Lung (tissue), 12 donors: ENCODE data around the gene TRIM17. TPM values are rescaled to one million over a fixed set of nuclear protein-coding genes. Genes with fewer than 3 reads are reported as not detected.

ENCODE experiments used
- ATAC-seq: fragments of 200-7000 bp; cut with Tn5 transposase; one replicate; pipeline ENCODE4 v1.9.1; 2020; ENCODE audit warnings: moderate number of reproducible peaks; ENCODE audit not compliant: insufficient read depth, low FRiP score
- DNase-seq, 3 donors: peaks; one replicate each; pipeline ENCODE4 v3.0.0-alpha.2; 2013 to 2017
- H3K27ac ChIP-seq, 2 donors: one replicate each; pipeline ENCODE4 v1.5.1; 2013; ENCODE audit warnings: mild to moderate bottlenecking in 2 of 2, moderate library complexity in 2 of 2, control low read depth in 1 of 2, inconsistent platforms in 1 of 2, low read depth in 1 of 2, low read length in 1 of 2
- H3K27me3 ChIP-seq, 3 donors: one replicate each; pipeline ENCODE4 v1.5.1; 2013; ENCODE audit warnings: low read length in 2 of 3; ENCODE audit not compliant: control insufficient read depth in 3 of 3, insufficient read depth in 3 of 3
- H3K36me3 ChIP-seq, 4 donors: one replicate each; pipeline ENCODE4 v1.5.1; 2013; ENCODE audit warnings: low read length in 4 of 4, mild to moderate bottlenecking in 1 of 4, moderate library complexity in 1 of 4; ENCODE audit not compliant: control insufficient read depth in 4 of 4, insufficient read depth in 4 of 4
- H3K4me1 ChIP-seq, 5 donors: one replicate each; pipeline ENCODE4 v1.5.1; 2013; ENCODE audit warnings: low read length in 5 of 5, mild to moderate bottlenecking in 2 of 5, moderate library complexity in 1 of 5; ENCODE audit not compliant: control insufficient read depth in 5 of 5, insufficient read depth in 5 of 5
- H3K4me3 ChIP-seq: one replicate; pipeline ENCODE4 v1.5.1; 2013; ENCODE audit warnings: mild to moderate bottlenecking, control low read depth, moderate library complexity
- H3K9ac ChIP-seq, 2 donors: one replicate each; pipeline ENCODE4 v1.5.1; 2013; ENCODE audit warnings: low read length in 2 of 2, control low read depth in 1 of 2; ENCODE audit not compliant: insufficient read depth in 1 of 2
- H3K9me3 ChIP-seq, 4 donors: one replicate each; pipeline ENCODE4 v1.5.1; 2013; ENCODE audit warnings: low read length in 3 of 4, mild to moderate bottlenecking in 1 of 4, moderate library complexity in 1 of 4; ENCODE audit not compliant: control insufficient read depth in 4 of 4, insufficient read depth in 3 of 4
- CTCF ChIP-seq: IDR thresholded peaks from 2 replicates; pipeline ENCODE4 v1.5.1; 2012; ENCODE audit warnings: mild to moderate bottlenecking; ENCODE audit errors: control extremely low read depth, extremely low read depth
- WGBS, 2 donors: extraction: QIAGEN DNeasy Blood & Tissue Kit; methylation state at CpG; one replicate each; pipeline ENCODE4 v1.1.7; 2013; 5-methylcytosine and 5-hydroxymethylcytosine counted together
- polyA plus RNA-seq, 2 donors: library from polyadenylated mRNA; stranded (reverse); fragments of 200-250 nt; gene quantifications; one replicate each; pipeline ENCODE4 v1.2.1, GENCODE V29; 2013
- total RNA-seq, 2 donors: library from RNA; depleted of rRNA in 1 of 2; stranded (reverse); fragments of >200 nt in 1 of 2; gene quantifications; one replicate each; pipeline ENCODE4 v1.2.1, GENCODE V29; 2014 to 2021
- donor health status: control.
- donor health status: control.
- donor health status: Bipolar disorder and iron deficiency.
- donor health status: healthy.
- donor health status: DM: yes; HTN: yes; CAD: no.

TRIM17 gene
- total and polyA plus RNA-seq, 4 donors: 1.0 to 3.3 (median 1.8) TPM

DNA sequence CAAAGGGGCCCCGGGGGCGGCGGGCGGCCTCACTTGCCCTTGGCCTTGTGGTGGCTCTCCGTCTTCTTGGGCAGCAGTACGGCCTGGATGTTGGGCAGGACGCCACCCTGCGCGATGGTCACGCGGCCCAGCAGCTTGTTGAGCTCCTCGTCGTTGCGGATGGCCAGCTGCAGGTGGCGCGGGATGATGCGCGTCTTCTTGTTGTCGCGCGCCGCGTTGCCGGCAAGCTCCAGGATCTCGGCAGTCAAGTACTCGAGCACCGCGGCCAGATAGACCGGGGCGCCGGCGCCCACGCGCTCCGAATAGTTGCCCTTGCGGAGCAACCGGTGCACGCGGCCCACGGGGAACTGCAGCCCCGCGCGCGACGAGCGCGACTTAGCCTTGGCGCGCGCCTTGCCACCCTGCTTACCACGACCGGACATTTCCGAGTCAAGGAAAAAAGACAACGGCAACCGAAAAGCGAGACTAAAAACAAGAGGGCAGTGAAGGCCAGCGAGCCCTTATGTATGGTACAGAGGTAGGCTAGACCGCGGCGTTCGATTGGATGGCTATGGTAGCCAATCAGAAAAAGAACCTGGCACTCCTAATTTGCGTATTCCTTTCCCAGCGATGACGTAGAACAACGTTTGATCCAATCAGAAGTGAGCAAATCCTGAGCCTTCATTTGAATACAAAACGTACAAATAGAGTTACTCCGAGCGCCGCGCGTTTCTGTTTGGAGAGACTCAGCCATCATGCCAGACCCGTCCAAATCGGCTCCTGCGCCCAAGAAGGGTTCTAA is 40.9 kb upstream of the TRIM17 start:
- peak overlapping the region; percentile 84 to 87 for H3K27ac ChIP-seq
- peak overlapping the region; percentile 1 to 16 for H3K9ac ChIP-seq
- peaks cover 0 to 25% (median 5%) of the 10 kb centered on the region in 5 donors for H3K4me1 ChIP-seq
- H3K4me3 ChIP-seq: no peak overlapping the region
- ATAC-seq (peak; percentile 95), DNase-seq (peak; percentile 95 to 99 (median 98))
- 0 to 2% methylated on average over 74 of the region's 74 CpGs for WGBS, 2 donors
- H3K36me3 ChIP-seq: no peaks in the 10 kb centered on the region
- no peaks in the 10 kb centered on the region for H3K9me3 ChIP-seq
- H3K27me3 ChIP-seq: peaks cover 6 to 23% (median 20%) of the 10 kb centered on the region in 3 donors
- TF ChIP-seq CTCF: no peak

DNA sequence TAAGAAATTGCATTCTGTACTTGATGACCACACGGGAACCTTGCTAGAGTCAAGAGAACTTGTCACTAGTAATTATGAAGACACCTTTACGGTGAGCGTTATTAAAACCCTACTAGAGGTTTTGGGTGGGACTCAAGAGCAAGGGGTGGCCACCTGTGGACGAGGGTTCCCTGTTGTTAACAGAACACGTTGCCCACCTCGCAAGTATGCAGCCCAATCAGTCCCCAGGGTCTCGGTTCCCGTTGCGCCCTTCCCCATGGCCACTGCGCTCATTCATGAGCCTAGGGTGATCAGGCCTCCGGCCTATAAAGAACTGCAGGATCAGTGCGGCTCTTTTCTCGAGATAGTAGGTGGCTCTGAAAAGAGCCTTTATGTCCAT is 40.3 kb upstream of the TRIM17 start:
- no peaks in the 10 kb centered on the region for H3K36me3 ChIP-seq
- ATAC-seq (no peak), DNase-seq (no peak)
- H3K9me3 ChIP-seq: no peaks in the 10 kb centered on the region
- H3K4me3 ChIP-seq: no peak overlapping the region
- peaks cover 0 to 25% (median 5%) of the 10 kb centered on the region in 5 donors for H3K4me1 ChIP-seq
- WGBS, 2 donors: 11 to 12% methylated on average over 13 of the region's 13 CpGs
- H3K9ac ChIP-seq: peak overlapping the region in 1 of 2 donors; percentile 1
- peak overlapping the region; percentile 66 to 84 for H3K27ac ChIP-seq
- TF ChIP-seq CTCF: no peak
- H3K27me3 ChIP-seq: peaks cover 5 to 17% (median 16%) of the 10 kb centered on the region in 3 donors

- peaks cover 0 to 25% (median 5%) of the 10 kb centered on the region in 5 donors for H3K4me1 ChIP-seq
- H3K27me3 ChIP-seq: peaks cover 0 to 12% (median 10%) of the 10 kb centered on the region in 3 donors
- no peaks in the 10 kb centered on the region for H3K9me3 ChIP-seq
- no peak overlapping the region for H3K27ac ChIP-seq
- TF ChIP-seq CTCF: no peak
- H3K4me3 ChIP-seq: no peak overlapping the region
- ATAC-seq: no peak
- H3K9ac ChIP-seq: peak overlapping the region in 1 of 2 donors; percentile 1
- no peak for DNase-seq
- 63 to 68% methylated on average over 6 of the region's 6 CpGs for WGBS, 2 donors
- H3K36me3 ChIP-seq: no peaks in the 10 kb centered on the region
Observed at GRCh38 chr1:228456252-228457016, 39.8 kb upstream of the TRIM17 start.
